GM20000 (cell line): ENCODE data around the gene STX16.

Experiments
- DNase-seq: peaks from one replicate; pipeline ENCODE4 v3.0.0; 2012; ENCODE audit warnings: low spot score
- TF ChIP-seq, protein P1 (sequence below): IDR thresholded peaks from 2 replicates; pipeline ENCODE4 v1.5.1; 2012; ENCODE audit warnings: mild to moderate bottlenecking, control low read depth; ENCODE audit errors: extremely low read depth, missing control alignments

Gene STX16

DNA sequence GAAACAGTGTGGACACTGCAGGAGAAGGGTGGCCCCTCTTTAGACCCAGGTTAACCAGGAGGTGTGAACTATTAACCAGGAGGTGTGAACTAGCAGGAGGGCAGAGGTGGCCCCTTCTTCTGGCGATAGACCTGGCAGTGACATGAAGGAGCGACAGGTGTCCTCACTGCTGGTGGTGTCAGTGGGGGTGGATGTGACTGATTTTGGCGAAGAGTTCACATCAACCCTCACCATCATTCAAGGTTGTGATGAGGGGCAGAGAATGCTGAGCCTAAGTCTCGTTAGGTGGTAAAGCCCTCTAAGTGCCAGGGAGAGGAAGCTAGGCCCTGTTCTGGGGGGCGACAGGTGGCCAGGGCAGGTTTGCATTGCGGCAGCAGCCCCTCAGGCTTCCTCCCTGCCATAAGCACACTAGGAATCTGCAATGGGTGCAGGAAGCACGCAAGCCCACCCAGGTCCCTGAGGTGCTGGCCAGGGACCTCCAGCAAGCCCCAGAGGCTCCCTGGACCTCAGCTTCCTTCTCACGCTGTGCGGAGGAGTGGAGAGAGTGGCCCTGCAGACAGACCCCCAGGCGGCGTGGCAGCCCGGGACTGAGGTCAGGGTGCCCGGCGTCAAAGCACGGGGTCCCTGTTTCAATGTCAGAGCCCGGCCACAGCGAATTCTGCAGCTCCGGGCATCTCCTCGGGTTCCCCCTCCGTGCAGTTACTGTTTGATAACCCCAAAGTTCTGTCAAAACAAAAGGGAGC, 55.2 kb downstream of the STX16 start:
- DNase-seq, result no peak
- TF ChIP-seq, protein P1, sequence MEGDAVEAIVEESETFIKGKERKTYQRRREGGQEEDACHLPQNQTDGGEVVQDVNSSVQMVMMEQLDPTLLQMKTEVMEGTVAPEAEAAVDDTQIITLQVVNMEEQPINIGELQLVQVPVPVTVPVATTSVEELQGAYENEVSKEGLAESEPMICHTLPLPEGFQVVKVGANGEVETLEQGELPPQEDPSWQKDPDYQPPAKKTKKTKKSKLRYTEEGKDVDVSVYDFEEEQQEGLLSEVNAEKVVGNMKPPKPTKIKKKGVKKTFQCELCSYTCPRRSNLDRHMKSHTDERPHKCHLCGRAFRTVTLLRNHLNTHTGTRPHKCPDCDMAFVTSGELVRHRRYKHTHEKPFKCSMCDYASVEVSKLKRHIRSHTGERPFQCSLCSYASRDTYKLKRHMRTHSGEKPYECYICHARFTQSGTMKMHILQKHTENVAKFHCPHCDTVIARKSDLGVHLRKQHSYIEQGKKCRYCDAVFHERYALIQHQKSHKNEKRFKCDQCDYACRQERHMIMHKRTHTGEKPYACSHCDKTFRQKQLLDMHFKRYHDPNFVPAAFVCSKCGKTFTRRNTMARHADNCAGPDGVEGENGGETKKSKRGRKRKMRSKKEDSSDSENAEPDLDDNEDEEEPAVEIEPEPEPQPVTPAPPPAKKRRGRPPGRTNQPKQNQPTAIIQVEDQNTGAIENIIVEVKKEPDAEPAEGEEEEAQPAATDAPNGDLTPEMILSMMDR, result no peak

DNA sequence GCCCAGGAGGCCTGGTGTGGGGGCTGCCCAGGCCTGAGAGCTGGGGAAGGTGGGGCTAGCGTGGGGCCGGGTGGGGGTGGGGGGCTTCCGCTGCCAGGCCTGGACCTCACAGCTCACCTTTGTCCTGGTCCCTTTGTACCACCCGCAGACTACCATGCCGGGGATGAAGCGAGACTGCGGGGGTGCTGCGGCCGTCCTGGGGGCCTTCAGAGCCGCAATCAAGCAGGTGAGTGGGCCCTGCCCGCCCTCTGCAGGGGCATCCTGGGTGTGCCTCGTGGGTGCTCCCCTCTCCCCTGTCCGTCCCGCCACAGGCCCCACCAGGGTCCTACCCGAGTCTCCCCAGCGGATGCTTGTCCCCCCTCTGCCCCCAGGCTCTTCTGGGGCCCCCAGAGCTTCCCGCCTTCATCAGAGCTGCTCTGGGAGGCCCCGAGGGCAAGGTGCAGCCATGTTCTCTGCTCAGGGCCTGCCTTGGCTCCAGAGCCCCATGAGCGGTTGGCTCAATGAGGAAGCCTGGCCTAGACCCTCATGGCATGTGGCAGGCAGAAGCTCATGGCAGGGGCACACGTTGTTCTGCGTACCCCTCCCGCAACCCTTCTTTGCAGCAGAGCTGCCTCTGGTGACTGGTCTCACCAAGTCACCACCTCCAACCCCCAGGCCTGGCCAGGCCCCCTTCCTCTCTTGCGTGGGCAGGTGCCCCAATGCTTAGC, 56.0 kb downstream of the STX16 start:
- TF ChIP-seq, protein P1, result no peak
- no peak for DNase-seq

DNA sequence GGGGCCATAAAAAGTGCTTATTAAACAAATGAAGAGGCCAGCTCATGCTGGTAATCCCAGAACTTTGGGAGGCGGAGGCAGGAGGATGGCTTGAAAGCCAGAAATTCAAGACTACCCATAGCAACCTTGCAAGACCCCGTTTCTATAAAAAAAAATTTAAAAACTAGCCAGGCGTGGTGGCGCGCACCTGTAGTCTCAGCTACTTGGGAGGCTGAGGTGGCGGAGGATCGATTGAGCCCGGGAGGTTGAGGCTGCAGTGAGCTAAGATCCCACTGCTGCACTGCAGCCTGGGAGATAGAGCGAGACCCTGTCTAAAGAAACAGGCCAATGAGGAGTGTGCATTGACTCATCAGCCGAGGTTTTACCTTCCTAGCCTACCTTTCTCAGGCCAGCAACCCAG, 56.7 kb downstream of the STX16 start:
- no peak for DNase-seq
- TF ChIP-seq, protein P1, result no peak

DNA sequence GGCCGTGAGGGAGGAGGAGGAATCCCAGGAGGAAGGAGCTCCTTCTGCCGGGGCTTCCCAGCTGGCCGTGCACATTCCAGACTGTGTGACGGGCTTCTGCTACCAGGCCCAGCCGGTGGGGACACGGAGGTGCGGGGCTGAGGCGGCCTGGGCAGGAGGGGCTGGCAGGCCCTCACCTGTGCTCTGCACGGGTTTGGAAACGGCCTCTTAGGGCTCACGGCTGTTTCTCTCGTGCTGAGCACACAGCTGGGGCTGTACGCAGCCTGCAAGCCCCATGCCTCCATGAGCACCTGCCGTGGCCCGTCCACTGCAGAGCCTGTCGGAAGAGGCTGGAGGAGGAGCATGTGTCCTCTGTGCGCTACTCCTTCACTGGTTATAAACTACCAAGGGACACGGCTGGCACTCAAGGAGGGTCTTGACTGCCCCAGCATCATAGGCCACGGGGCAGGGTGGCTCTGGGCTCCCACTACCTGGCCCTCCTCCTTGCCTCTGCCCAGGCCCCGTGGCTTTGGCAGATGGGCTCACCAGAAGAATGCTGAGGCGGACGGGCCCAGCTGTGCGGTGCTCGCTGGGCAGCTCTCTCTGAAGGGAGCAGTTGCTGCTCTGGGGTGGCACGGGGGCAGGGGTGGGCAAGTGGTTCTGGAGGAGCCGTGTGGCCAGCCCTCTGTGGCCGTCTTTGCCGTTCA, 57.3 kb downstream of the STX16 start:
- no peak for DNase-seq
- TF ChIP-seq, protein P1, result no peak

DNA sequence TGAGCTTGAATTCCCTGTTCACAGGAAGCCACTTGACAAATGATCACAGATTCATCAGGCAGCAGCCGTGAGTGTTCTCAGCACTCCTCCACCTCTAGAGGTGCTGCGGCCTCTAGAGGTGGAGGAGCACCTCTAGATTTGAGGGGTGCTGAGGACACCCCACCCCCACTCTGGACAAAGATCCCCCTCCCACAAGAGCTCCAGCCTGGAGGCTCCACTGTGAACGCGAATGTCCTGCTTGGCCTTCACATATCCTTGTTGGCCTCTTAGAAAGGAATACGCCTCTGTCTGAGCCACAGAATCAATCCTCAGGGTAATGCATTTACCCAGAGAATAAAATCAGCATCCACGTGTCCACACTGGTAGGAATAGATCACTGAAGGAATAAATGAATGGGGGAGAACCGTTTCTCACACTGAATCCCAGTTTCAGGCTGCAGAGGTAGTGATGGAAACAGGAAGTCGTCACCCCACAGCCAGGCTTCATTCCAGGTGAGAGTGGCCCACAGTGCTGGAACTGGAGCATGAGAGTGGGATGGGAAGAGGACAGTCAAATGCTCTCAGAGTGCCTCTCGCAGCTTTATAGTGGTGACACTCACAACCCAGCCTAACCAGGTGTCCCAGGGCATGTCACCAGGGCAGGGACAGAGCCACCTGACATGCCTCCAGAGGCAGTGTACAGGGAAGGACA, 58.1 kb downstream of the STX16 start:
- DNase-seq, result no peak
- TF ChIP-seq, protein P1, result no peak

DNA sequence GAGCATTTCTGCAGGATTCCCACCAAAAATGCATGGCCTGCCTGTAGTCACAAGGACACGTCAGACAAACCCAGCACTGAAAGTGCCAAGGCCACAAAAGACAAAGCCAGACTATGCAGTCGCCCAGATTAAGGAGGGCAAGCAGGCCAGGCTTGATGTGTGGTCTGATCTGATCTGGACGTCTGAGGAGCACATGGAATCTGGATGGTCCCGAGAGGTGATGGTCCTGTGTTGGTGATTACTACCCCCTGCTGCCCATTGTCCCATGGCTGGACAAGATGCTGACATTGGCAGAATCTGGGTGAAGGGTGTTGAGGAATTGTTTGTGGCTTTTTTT, 58.6 kb downstream of the STX16 start:
- DNase-seq, result no peak
- TF ChIP-seq, protein P1, result no peak
